Measurements from ENCODE around the gene CDH9. TPM values are rescaled to one million over a fixed set of nuclear protein-coding genes. Genes with fewer than 3 reads are reported as not detected.

CDH9 gene
- total RNA-seq, 3 donors from 2014 or later (not counting 1 experiment from before 2014, with no cell fraction given) = not detected

DNA sequence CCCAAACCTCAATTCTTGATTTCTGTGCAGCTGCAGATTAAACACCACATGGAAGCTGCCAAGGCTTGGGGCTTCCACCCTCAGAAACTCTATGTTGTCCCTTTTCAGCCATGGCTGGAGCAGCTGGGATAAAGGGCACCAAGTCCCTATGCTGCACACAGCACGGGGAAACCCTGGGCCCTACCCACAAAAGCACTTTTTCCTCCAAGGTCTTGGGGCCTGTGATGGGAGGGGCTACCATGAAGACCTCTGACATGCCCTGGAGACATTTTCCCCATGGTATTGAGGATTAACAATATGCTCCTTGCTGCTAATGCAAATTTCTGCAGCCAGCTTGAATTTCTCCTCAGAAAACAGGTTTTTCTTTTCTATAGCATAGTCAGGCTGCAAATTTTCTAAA, 41.8 kb upstream of the CDH9 start:
- no peak overlapping the region for H3K27ac ChIP-seq (ENCODE audit: low read length)
- no peak overlapping the region for H3K27ac Mint-ChIP-seq
- H3K36me3 Mint-ChIP-seq = peaks cover 29% of the 10 kb centered on the region
- ATAC-seq (no peak), DNase-seq (no peak)
- no peak overlapping the region for H3K4me3 ChIP-seq (ENCODE audit: low read length)
- no peak overlapping the region for H3K4me3 Mint-ChIP-seq
- 86% methylated on average over 1 of the region's 1 CpG for WGBS (ENCODE audit: insufficient coverage)
- H3K9me3 Mint-ChIP-seq = peaks cover 17 to 25% of the 10 kb centered on the region in 2 donors
- H3K4me1 Mint-ChIP-seq = no peaks in the 10 kb centered on the region
- no peaks in the 10 kb centered on the region for H3K27me3 Mint-ChIP-seq (ENCODE audit: low read depth in 2 of 2)
- no peaks in the 10 kb centered on the region for H3K4me1 ChIP-seq (ENCODE audit: control insufficient read depth, insufficient read depth, low read length)
- H3K36me3 ChIP-seq (ENCODE audit: control insufficient read depth, insufficient read depth, low read length) = no peaks in the 10 kb centered on the region
- intact Hi-C loops (cut with micrococcal nuclease) = no loop called here
- H3K9me3 ChIP-seq (ENCODE audit: control insufficient read depth, insufficient read depth, low read length) = peaks cover 4% of the 10 kb centered on the region
- no peaks in the 10 kb centered on the region for H3K27me3 ChIP-seq (ENCODE audit: control insufficient read depth, insufficient read depth, low read length)
- TF ChIP-seq CTCF (IDR thresholded peaks at IDR 0.05) = no peak

GRCh38 chr5:27062451-27062850, 24.1 kb upstream of the CDH9 start:
- ATAC-seq (no peak), DNase-seq (no peak)
- Mint-ChIP-seq H3K9me3 (peaks cover 6 to 17% of the 10 kb centered on the region in 2 donors), H3K4me3 (no peak overlapping the region), H3K36me3 (no peaks in the 10 kb centered on the region), H3K4me1 (no peaks in the 10 kb centered on the region), H3K27me3 (ENCODE audit: low read depth in 2 of 2) (no peaks in the 10 kb centered on the region), H3K27ac (no peak overlapping the region)
- intact Hi-C loops (cut with micrococcal nuclease) = no loop called here
- Histone ChIP-seq H3K4me1 (ENCODE audit: control insufficient read depth, insufficient read depth, low read length) (no peaks in the 10 kb centered on the region), H3K27me3 (ENCODE audit: control insufficient read depth, insufficient read depth, low read length) (no peaks in the 10 kb centered on the region), H3K4me3 (ENCODE audit: low read length) (no peak overlapping the region), H3K9me3 (ENCODE audit: control insufficient read depth, insufficient read depth, low read length) (no peaks in the 10 kb centered on the region), H3K36me3 (ENCODE audit: control insufficient read depth, insufficient read depth, low read length) (no peaks in the 10 kb centered on the region), H3K27ac (ENCODE audit: low read length) (no peak overlapping the region)
- 4% methylated on average over 2 of the region's 2 CpGs for WGBS (ENCODE audit: insufficient coverage)
- no peak for TF ChIP-seq CTCF (IDR thresholded peaks at IDR 0.05)

- no peaks in the 10 kb centered on the region for H3K27me3 ChIP-seq (ENCODE audit: control insufficient read depth, insufficient read depth, low read length)
- no peaks in the 10 kb centered on the region for H3K4me1 ChIP-seq (ENCODE audit: control insufficient read depth, insufficient read depth, low read length)
- H3K36me3 ChIP-seq (ENCODE audit: control insufficient read depth, insufficient read depth, low read length) = no peaks in the 10 kb centered on the region
- Mint-ChIP-seq H3K27ac (no peak overlapping the region), H3K4me3 (no peak overlapping the region), H3K36me3 (peaks cover 10% of the 10 kb centered on the region), H3K4me1 (no peaks in the 10 kb centered on the region), H3K27me3 (ENCODE audit: low read depth in 2 of 2) (no peaks in the 10 kb centered on the region), H3K9me3 (peaks cover 4 to 9% of the 10 kb centered on the region in 2 donors)
- no peak overlapping the region for H3K4me3 ChIP-seq (ENCODE audit: low read length)
- H3K9me3 ChIP-seq (ENCODE audit: control insufficient read depth, insufficient read depth, low read length) = no peaks in the 10 kb centered on the region
- no peak for ATAC-seq
- DNase-seq = no peak
- no peak overlapping the region for H3K27ac ChIP-seq (ENCODE audit: low read length)
- TF ChIP-seq CTCF (IDR thresholded peaks at IDR 0.05) = no peak
- intact Hi-C loops (cut with micrococcal nuclease) = no loop called here
These were observed 10.1 kb upstream of the CDH9 start for GRCh38 chr5:27048510-27048909.

DNA sequence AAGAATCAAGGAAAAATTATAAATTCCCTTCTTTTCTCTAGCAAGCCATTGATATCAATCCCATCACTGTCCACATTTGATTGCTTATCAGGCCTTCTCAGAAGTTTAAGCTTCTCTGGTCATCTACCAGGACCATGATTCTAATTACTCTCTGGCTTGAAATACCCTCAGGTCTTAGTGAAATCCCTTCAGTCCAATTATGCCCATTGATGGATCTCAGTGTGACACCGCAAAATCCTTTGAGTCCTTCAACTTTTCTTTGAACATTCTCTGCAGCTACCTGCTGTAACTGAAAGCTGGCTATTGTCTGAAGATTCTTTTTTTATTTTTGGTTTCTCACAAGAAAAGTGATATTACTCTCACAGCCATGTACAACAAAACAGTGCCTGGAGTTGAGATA, 3.0 kb upstream of the CDH9 start:
- intact Hi-C loops (cut with micrococcal nuclease) = no loop called here
- no peaks in the 10 kb centered on the region for H3K36me3 Mint-ChIP-seq
- DNase-seq (no peak), ATAC-seq (no peak)
- Histone ChIP-seq H3K27ac (ENCODE audit: low read length) (no peak overlapping the region), H3K36me3 (ENCODE audit: control insufficient read depth, insufficient read depth, low read length) (no peaks in the 10 kb centered on the region), H3K4me3 (ENCODE audit: low read length) (no peak overlapping the region), H3K4me1 (ENCODE audit: control insufficient read depth, insufficient read depth, low read length) (no peaks in the 10 kb centered on the region), H3K9me3 (ENCODE audit: control insufficient read depth, insufficient read depth, low read length) (no peaks in the 10 kb centered on the region), H3K27me3 (ENCODE audit: control insufficient read depth, insufficient read depth, low read length) (no peaks in the 10 kb centered on the region)
- 100% methylated on average over 1 of the region's 1 CpG for WGBS (ENCODE audit: insufficient coverage)
- no peak overlapping the region for H3K27ac Mint-ChIP-seq
- no peaks in the 10 kb centered on the region for H3K4me1 Mint-ChIP-seq
- H3K27me3 Mint-ChIP-seq (ENCODE audit: low read depth in 2 of 2) = no peaks in the 10 kb centered on the region
- H3K4me3 Mint-ChIP-seq = no peak overlapping the region
- H3K9me3 Mint-ChIP-seq = peaks cover 4 to 8% of the 10 kb centered on the region in 2 donors
- TF ChIP-seq CTCF (IDR thresholded peaks at IDR 0.05) = no peak
